C4-2B (cell line): ENCODE results near the gene CREB3L1.

Experiments used
- CTCF ChIP-seq: fragments of 450-650 bp; conservative IDR thresholded peaks from 2 replicates; pipeline ENCODE4 v1.5.1; 2017; ENCODE audit warnings: mild to moderate bottlenecking
- ZFX ChIP-seq: fragments of 450-650 bp; IDR thresholded peaks from 2 replicates; pipeline ENCODE4 v1.6.1; 2017

GRCh38 chr11:46356924-46357482 is 79.5 kb downstream of the CREB3L1 start:
- TF ChIP-seq CTCF (no peak), ZFX (no peak)
